ENCODE data around the gene NAT10. TPM values are rescaled to one million over a fixed set of nuclear protein-coding genes. Genes with fewer than 3 reads are reported as not detected.

The NAT10 gene
- total RNA-seq (2021) (70.8 to 75.5 TPM (median 74.7 TPM) in 3 replicates), Bru-seq, nascent RNA (percentile 78 among the genes with signal in this experiment)
- long read RNA-seq, experiment 1, full-length matches to known transcripts = 233 of 308 reads
- long read RNA-seq, experiment 1, partial matches to known transcripts = 55 of 308 reads
- long read RNA-seq, experiment 1, other reads (novel, unspliced or antisense) = 20 of 308 reads
- long read RNA-seq, experiment 2, full-length matches to known transcripts = 31 of 80 reads
- long read RNA-seq, experiment 2, partial matches to known transcripts = 41 of 80 reads
- long read RNA-seq, experiment 2, other reads (novel, unspliced or antisense) = 8 of 80 reads
- long read RNA-seq, experiment 3, full-length matches to known transcripts = 7 of 14 reads
- long read RNA-seq, experiment 3, partial matches to known transcripts = 5 of 14 reads
- long read RNA-seq, experiment 3, other reads (novel, unspliced or antisense) = 2 of 14 reads

- POLR2A ChIA-PET = interaction anchor here (0.6 to 1.3 kb wide), 6 partner anchors 12 to 156 kb away, joined by 3 to 12 read pairs (median 4); partner anchors contain the start of gene CAPRIN1
- Mint-ChIP-seq H3K36me3 (peaks cover 31% of the 10 kb centered on the region), H3K27ac (peak within 1 kb of the TSS; percentile 99), H3K9me3 (no peaks in the 10 kb centered on the region), H3K4me1 (peaks cover 18% of the 10 kb centered on the region), H3K4me3 (peak within 1 kb of the TSS; percentile 94), H3K27me3 (ENCODE audit: low read depth) (no peaks in the 10 kb centered on the region)
- DNase-seq (ENCODE audit: low spot score) = peak; percentile 96
- CTCF ChIA-PET = interaction anchor here (1.1 to 1.2 kb wide), 3 partner anchors 30 to 253 kb away, joined by 3 to 4 read pairs (median 3); partner anchors contain the start of gene ABTB2
- ATAC-seq = peak; percentile 84
- TF ChIP-seq EMX1 (CRISPR knock-in tag; IDR thresholded peaks at IDR 0.05) (peak; percentile 98), CREB1 (CRISPR knock-in tag; IDR thresholded peaks at IDR 0.05) (peak; percentile 95), ZNF396 (CRISPR knock-in tag; IDR thresholded peaks at IDR 0.05; ENCODE audit: borderline replicate concordance) (no peak), ZNF121 (CRISPR knock-in tag; IDR thresholded peaks at IDR 0.05) (no peak), ZBTB43 (CRISPR knock-in tag; IDR thresholded peaks at IDR 0.05) (no peak; the same call in 1 of the 2 replicates), ZBTB21 (CRISPR knock-in tag; IDR thresholded peaks at IDR 0.05; ENCODE audit: borderline replicate concordance) (no peak), ARID4B (CRISPR knock-in tag; IDR thresholded peaks at IDR 0.05; ENCODE audit: borderline replicate concordance) (peak; percentile 81), IRF1 (CRISPR knock-in tag; IDR thresholded peaks at IDR 0.05) (peak; percentile 34; the same call in 1 of the 2 replicates), ZNF263 (CRISPR knock-in tag; IDR thresholded peaks at IDR 0.05; ENCODE audit: low read depth) (no peak), SP1 (CRISPR knock-in tag; conservative IDR thresholded peaks at IDR 0.05) (peak; percentile 87), SMAD3 (CRISPR knock-in tag; IDR thresholded peaks at IDR 0.05; ENCODE audit: borderline replicate concordance) (peak; percentile 46; the same call in 1 of the 2 replicates), ZNF281 (CRISPR knock-in tag; IDR thresholded peaks at IDR 0.05) (no peak), USF1 (CRISPR knock-in tag; IDR thresholded peaks at IDR 0.05) (peak; percentile 79), E2F4 (CRISPR knock-in tag; IDR thresholded peaks at IDR 0.05; ENCODE audit: borderline replicate concordance, low read depth) (no peak), E2F5 (CRISPR knock-in tag; IDR thresholded peaks at IDR 0.05) (no peak), GRHL2 (CRISPR knock-in tag; IDR thresholded peaks at IDR 0.05; ENCODE audit: insufficient replicate concordance, severe bottlenecking) (no peak), ZNF219 (CRISPR knock-in tag; IDR thresholded peaks at IDR 0.05; ENCODE audit: borderline replicate concordance) (no peak), ZNF512 (CRISPR knock-in tag; IDR thresholded peaks at IDR 0.05; ENCODE audit: borderline replicate concordance) (no peak), TEAD4 (CRISPR knock-in tag; IDR thresholded peaks at IDR 0.05) (no peak), SMAD4 (CRISPR knock-in tag; IDR thresholded peaks at IDR 0.05) (no peak)
Observed at GRCh38 chr11:34105079-34105956, at the start of gene NAT10. NAT10 (plus strand) TSS chr11:34105629; CDS start chr11:34108226, 2,597 bp downstream.

Measured in WTC11 (cell line).